Brain microvascular endothelial cell (primary cell): ENCODE data around the gene SVIP.

Source experiments
- DNase-seq: peaks from one replicate; pipeline ENCODE4 v3.0.0-alpha.2; 2020
- H3K27ac ChIP-seq: fragments of 250-450 bp; sonication (Bioruptor Pico); 2 replicates; pipeline ENCODE4 v1.5.1; 2020; ENCODE audit warnings: mild to moderate bottlenecking, moderate library complexity
- H3K27me3 ChIP-seq: fragments of 250-450 bp; sonication (Bioruptor Pico); replicated peaks from 2 replicates; pipeline ENCODE4 v1.5.1; 2020; ENCODE audit warnings: mild to moderate bottlenecking
- H3K36me3 ChIP-seq: fragments of 250-450 bp; sonication (Bioruptor Pico); replicated peaks from 2 replicates; pipeline ENCODE4 v1.5.1; 2020; ENCODE audit warnings: mild to moderate bottlenecking
- H3K4me3 ChIP-seq: 2 replicates; pipeline ENCODE4 v1.5.1; 2011; ENCODE audit warnings: low read depth, mild to moderate bottlenecking, control low read depth, low read length, moderate library complexity
- CTCF ChIP-seq: IDR thresholded peaks from 2 replicates; pipeline ENCODE4 v1.5.1; 2011; ENCODE audit warnings: low read depth, mild to moderate bottlenecking, moderate library complexity, low read length, control low read depth, inconsistent platforms; ENCODE audit errors: missing control alignments
- in situ Hi-C: cut with HindIII; loops from 2 replicates; pipeline ENCODE4 v1.10.0; 2017; ENCODE audit warnings: low sequenced_read_pairs, low pct_ligation_motif_present

SVIP gene

DNA sequence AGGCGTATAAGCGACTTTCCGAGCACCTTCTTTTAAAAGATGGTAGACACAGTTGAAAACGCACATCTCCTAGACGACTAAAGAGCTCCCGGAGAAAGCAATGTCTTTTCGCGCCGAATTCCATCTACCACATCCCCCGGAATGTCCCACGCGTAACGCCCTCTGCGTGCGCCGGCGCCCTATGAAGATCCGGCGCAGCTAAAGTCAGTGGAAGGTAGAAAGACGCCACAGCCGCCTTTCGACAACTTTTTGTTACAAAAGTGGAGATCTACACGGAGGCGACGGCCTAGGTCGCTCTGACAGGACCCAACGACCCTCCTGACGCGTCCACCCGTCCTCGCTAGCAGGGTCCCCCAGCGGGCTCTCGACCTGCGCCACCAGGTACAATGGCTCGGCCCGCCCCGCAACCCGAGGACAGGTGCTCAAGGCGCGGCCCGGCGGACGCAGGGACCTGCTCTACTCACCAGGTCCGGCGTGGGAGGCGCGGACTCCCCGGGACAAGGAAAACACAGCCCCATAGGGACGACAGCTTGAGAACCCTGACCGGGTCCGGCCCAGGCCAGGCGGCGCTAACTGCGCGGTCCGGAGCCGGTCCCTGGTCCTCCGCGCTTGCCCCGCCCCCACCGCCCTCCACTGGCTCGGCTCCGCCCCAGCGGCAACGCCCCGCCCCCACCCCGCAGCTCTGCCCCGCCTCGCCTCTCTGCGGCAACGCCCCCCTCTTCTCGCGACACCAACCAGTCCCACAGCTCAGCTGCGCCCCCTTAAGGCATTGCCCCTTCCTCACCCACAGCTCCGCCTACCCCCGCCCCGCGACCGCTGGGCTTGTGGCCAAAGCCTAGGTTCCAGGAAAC, at the start of gene SVIP:
Gene SVIP, minus strand, starts transcription at position 571 of the 851 bp plus-strand sequence. Its CDS starts 53 bp downstream, at position 518.
- peak; percentile 83 for DNase-seq
- Histone ChIP-seq H3K27ac (peak within 1 kb of the TSS; percentile 1), H3K36me3 (peaks cover 2% of the 10 kb centered on the region), H3K4me3 (peak within 1 kb of the TSS; percentile 93), H3K27me3 (no peaks in the 10 kb centered on the region)
- peak; percentile 81 for TF ChIP-seq CTCF
- in situ Hi-C loops, result no loop called here

DNA sequence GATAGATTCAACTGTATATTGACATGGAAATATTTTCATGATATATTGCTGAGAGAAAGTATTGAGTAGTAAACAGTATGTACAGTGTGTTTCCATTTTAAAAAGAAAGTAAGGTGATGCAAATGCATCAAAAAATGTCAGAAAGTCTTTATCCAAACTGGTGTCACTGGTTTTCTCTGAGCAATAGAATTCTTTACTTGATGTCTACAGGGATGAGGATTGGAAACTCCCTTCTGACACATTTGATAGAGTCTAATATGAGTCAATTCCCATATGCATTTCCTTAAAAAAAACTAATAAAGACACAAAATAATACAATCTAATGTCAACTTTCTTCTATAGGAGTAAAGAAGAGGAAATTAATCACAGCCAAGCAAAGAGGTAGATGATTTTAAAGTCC, 49.0 kb upstream of the SVIP start:
- Histone ChIP-seq H3K27me3 (no peaks in the 10 kb centered on the region), H3K4me3 (no peak overlapping the region), H3K27ac (no peak overlapping the region), H3K36me3 (no peaks in the 10 kb centered on the region)
- no peak for TF ChIP-seq CTCF
- in situ Hi-C loops, result no loop called here
- DNase-seq, result no peak

- no peak for TF ChIP-seq CTCF
- no peak for DNase-seq
- H3K27ac ChIP-seq, result no peak overlapping the region
- in situ Hi-C loops, result no loop called here
- H3K27me3 ChIP-seq, result no peaks in the 10 kb centered on the region
- no peaks in the 10 kb centered on the region for H3K36me3 ChIP-seq
- H3K4me3 ChIP-seq, result no peak overlapping the region
Observed at GRCh38 chr11:22878039-22878438, 48.4 kb upstream of the SVIP start.

DNA sequence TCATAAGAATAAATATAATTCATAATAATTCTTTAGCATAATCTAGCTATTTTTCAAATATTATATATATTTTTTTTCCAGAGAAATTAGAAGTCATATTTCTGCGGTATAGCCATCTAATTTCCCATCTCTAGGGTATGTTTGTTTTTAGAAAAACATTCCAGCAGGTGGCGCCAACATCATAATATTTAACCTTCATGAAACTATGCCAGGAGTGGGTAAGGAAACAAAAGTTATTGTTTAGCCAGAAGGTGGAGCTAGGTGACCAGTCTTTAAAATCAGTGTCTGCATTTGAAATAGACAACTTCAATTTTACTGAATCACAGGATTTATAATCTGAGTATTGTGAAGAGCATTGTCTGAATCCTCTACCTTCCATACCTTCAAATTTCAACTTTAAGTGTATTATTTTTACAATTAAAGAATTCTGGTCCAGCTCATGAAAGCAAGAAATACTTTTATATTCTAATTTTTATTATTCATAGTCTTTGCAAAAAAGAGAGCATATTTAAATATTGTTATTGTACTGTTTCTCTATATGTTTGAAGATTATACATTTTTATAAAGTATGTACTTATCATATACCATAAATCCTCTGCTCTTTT, 46.4 kb upstream of the SVIP start:
- TF ChIP-seq CTCF, result peak; percentile 63

GRCh38 chr11:22869325-22869724, 39.7 kb upstream of the SVIP start:
- no peak for TF ChIP-seq CTCF
- in situ Hi-C loops, result no loop called here
- H3K4me3 ChIP-seq, result no peak overlapping the region
- no peaks in the 10 kb centered on the region for H3K27me3 ChIP-seq
- no peak for DNase-seq
- H3K36me3 ChIP-seq, result no peaks in the 10 kb centered on the region
- H3K27ac ChIP-seq, result no peak overlapping the region

More for the DNA sequence above, 46.4 kb upstream of the SVIP start:
- peak; percentile 85 for DNase-seq
- H3K36me3 ChIP-seq, result no peaks in the 10 kb centered on the region
- no peak overlapping the region for H3K27ac ChIP-seq
- H3K27me3 ChIP-seq, result no peaks in the 10 kb centered on the region
- in situ Hi-C loops, result no loop called here
- H3K4me3 ChIP-seq, result no peak overlapping the region
